ENCODE results near the gene AK8. TPM values are rescaled to one million over a fixed set of nuclear protein-coding genes. Genes with fewer than 3 reads are reported as not detected.

Gene AK8
- total and polyA plus RNA-seq, 9 of the 15 experiments (the other 6 are each of a cell fraction or from before 2014, with no cell fraction given): 0.06 to 0.37 TPM; not detected in 7

DNA sequence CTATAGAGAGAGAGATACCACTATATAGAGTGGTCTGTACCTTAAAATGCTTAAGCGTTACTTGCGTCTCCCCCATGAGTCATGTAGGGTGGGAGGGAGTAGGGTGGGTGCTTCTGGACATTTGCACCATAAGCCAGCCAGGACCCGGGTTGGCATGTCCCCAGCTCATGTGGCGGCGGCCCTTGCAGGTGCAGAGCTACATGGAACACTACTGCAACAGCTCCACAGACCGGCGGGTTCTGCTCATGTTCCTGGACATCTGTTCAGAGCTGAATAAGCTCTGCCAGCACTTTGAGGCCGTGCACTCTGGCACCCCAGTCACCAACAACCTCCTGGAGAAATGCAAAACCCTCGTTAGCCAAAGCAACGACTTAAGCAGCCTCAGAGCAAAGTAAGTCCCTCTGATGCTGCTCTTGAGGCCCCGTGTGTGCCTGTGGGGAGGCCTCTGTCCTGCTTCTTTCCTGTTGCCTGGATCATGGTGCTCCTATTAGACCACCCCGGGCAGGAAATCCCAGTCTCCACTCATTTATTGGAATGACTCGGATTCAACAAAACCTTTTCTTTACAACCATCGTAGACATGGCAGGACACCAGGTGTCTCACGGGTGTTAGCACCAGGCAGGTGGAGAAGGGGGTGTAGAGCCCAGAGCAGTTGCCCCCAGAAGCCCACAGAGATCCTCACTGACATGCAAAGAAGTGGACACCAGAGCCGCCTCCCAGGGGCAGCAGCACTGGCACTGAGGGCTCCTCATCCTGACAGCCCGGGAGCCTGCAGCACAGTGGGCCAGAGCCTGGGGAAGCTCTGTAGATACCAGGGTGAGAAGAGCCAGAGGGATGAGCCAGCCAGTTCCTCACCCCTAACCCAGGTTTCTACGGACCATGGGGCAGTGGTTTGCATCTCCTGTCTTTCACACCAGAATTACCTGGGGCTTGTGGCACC is 9.4 kb upstream of the AK8 start (continued):
- TF ChIP-seq, protein P1, sequence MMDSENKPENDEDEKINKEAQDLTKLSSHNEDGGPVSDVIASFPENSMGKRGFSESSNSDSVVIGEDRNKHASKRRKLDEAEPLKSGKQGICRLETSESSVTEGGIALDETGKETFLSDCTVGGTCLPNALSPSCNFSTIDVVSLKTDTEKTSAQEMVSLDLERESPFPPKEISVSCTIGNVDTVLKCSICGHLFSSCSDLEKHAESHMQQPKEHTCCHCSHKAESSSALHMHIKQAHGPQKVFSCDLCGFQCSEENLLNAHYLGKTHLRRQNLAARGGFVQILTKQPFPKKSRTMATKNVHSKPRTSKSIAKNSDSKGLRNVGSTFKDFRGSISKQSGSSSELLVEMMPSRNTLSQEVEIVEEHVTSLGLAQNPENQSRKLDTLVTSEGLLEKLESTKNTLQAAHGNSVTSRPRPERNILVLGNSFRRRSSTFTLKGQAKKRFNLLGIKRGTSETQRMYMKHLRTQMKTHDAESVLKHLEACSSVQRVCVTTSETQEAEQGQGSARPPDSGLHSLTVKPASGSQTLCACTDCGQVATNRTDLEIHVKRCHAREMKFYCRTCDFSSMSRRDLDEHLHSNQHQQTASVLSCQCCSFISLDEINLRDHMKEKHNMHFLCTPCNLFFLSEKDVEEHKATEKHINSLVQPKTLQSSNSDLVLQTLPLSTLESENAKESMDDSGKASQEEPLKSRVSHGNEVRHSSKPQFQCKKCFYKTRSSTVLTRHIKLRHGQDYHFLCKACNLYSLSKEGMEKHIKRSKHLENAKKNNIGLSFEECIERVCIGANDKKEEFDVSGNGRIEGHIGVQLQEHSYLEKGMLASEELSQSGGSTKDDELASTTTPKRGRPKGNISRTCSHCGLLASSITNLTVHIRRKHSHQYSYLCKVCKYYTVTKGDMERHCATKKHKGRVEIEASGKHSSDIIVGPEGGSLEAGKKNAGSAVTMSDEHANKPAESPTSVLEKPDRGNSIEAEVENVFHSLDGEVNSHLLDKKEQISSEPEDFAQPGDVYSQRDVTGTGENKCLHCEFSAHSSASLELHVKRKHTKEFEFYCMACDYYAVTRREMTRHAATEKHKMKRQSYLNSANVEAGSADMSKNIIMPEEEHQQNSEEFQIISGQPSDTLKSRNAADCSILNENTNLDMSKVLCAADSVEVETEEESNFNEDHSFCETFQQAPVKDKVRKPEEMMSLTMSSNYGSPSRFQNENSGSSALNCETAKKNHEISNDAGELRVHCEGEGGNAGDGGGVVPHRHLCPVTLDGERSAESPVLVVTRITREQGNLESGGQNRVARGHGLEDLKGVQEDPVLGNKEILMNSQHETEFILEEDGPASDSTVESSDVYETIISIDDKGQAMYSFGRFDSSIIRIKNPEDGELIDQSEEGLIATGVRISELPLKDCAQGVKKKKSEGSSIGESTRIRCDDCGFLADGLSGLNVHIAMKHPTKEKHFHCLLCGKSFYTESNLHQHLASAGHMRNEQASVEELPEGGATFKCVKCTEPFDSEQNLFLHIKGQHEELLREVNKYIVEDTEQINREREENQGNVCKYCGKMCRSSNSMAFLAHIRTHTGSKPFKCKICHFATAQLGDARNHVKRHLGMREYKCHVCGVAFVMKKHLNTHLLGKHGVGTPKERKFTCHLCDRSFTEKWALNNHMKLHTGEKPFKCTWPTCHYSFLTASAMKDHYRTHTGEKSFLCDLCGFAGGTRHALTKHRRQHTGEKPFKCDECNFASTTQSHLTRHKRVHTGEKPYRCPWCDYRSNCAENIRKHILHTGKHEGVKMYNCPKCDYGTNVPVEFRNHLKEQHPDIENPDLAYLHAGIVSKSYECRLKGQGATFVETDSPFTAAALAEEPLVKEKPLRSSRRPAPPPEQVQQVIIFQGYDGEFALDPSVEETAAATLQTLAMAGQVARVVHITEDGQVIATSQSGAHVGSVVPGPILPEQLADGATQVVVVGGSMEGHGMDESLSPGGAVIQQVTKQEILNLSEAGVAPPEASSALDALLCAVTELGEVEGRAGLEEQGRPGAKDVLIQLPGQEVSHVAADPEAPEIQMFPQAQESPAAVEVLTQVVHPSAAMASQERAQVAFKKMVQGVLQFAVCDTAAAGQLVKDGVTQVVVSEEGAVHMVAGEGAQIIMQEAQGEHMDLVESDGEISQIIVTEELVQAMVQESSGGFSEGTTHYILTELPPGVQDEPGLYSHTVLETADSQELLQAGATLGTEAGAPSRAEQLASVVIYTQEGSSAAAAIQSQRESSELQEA (IDR thresholded peaks at IDR 0.05; ENCODE audit: low read depth): no peak
- TF ChIP-seq, protein P2, sequence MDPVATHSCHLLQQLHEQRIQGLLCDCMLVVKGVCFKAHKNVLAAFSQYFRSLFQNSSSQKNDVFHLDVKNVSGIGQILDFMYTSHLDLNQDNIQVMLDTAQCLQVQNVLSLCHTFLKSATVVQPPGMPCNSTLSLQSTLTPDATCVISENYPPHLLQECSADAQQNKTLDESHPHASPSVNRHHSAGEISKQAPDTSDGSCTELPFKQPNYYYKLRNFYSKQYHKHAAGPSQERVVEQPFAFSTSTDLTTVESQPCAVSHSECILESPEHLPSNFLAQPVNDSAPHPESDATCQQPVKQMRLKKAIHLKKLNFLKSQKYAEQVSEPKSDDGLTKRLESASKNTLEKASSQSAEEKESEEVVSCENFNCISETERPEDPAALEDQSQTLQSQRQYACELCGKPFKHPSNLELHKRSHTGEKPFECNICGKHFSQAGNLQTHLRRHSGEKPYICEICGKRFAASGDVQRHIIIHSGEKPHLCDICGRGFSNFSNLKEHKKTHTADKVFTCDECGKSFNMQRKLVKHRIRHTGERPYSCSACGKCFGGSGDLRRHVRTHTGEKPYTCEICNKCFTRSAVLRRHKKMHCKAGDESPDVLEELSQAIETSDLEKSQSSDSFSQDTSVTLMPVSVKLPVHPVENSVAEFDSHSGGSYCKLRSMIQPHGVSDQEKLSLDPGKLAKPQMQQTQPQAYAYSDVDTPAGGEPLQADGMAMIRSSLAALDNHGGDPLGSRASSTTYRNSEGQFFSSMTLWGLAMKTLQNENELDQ (CRISPR knock-in tag; IDR thresholded peaks at IDR 0.05; ENCODE audit: borderline replicate concordance): no peak
- TF ChIP-seq CC2D1A (IDR thresholded peaks at IDR 0.05) (no peak), GATAD2B (IDR thresholded peaks at IDR 0.05; ENCODE audit: borderline replicate concordance) (no peak), MED1 (CRISPR knock-in tag; IDR thresholded peaks at IDR 0.05; ENCODE audit: borderline replicate concordance) (no peak), HNRNPH1 (optimal IDR thresholded peaks at IDR 0.05; ENCODE audit: low read depth, low read length) (no peak)
- TF ChIP-seq, protein P3, sequence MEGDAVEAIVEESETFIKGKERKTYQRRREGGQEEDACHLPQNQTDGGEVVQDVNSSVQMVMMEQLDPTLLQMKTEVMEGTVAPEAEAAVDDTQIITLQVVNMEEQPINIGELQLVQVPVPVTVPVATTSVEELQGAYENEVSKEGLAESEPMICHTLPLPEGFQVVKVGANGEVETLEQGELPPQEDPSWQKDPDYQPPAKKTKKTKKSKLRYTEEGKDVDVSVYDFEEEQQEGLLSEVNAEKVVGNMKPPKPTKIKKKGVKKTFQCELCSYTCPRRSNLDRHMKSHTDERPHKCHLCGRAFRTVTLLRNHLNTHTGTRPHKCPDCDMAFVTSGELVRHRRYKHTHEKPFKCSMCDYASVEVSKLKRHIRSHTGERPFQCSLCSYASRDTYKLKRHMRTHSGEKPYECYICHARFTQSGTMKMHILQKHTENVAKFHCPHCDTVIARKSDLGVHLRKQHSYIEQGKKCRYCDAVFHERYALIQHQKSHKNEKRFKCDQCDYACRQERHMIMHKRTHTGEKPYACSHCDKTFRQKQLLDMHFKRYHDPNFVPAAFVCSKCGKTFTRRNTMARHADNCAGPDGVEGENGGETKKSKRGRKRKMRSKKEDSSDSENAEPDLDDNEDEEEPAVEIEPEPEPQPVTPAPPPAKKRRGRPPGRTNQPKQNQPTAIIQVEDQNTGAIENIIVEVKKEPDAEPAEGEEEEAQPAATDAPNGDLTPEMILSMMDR (IDR thresholded peaks at IDR 0.05 in 2 of 3, conservative IDR thresholded peaks at IDR 0.05 in 1 of 3; ENCODE audit: insufficient read depth in 2 of 3, low read depth in 1 of 3, low read length in 3 of 3): no peak
- TF ChIP-seq, protein P4, sequence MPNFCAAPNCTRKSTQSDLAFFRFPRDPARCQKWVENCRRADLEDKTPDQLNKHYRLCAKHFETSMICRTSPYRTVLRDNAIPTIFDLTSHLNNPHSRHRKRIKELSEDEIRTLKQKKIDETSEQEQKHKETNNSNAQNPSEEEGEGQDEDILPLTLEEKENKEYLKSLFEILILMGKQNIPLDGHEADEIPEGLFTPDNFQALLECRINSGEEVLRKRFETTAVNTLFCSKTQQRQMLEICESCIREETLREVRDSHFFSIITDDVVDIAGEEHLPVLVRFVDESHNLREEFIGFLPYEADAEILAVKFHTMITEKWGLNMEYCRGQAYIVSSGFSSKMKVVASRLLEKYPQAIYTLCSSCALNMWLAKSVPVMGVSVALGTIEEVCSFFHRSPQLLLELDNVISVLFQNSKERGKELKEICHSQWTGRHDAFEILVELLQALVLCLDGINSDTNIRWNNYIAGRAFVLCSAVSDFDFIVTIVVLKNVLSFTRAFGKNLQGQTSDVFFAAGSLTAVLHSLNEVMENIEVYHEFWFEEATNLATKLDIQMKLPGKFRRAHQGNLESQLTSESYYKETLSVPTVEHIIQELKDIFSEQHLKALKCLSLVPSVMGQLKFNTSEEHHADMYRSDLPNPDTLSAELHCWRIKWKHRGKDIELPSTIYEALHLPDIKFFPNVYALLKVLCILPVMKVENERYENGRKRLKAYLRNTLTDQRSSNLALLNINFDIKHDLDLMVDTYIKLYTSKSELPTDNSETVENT (CRISPR knock-in tag; IDR thresholded peaks at IDR 0.05): no peak

Measured in K562 (cell line).